ENCODE results near the gene VSIR. TPM values are rescaled to one million over a fixed set of nuclear protein-coding genes. Genes with fewer than 3 reads are reported as not detected.
A peak's percentile ranks its signal among the peaks of the same experiment; 100 is the strongest.

The VSIR gene
- total and polyA plus RNA-seq, 9 donors = 23.5 to 45.0 (median 33.9) TPM

DNA sequence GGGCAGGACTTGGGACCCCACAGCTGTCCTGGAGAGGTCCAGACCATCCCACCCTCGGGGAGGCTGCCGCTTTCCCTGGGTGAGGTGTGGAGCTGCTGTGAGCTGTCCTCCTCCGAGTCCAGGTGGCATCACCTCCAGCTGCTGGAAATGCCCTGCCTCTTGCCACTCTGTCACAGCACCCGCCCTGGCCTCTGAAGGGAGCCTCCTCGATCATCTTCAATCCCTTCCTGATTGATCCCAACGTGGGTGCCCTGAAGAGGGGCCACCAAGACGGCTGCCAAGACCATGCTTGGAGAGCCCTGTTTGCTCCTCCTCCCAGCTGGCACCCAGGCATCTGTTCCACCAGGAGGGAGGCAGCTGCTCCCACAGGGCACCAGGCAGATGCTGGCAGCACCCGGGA lies 58.3 kb downstream of the VSIR start:
- no peaks in the 10 kb centered on the region for H3K9me3 ChIP-seq (replicated peaks; ENCODE audit: control insufficient read depth, low read depth, low read length)
- peaks cover 77% of the 10 kb centered on the region for H3K4me1 ChIP-seq (ENCODE audit: control insufficient read depth, insufficient read depth, low read length)
- WGBS (ENCODE audit: insufficient coverage) = 86% methylated on average over 7 of the region's 8 CpGs

DNA sequence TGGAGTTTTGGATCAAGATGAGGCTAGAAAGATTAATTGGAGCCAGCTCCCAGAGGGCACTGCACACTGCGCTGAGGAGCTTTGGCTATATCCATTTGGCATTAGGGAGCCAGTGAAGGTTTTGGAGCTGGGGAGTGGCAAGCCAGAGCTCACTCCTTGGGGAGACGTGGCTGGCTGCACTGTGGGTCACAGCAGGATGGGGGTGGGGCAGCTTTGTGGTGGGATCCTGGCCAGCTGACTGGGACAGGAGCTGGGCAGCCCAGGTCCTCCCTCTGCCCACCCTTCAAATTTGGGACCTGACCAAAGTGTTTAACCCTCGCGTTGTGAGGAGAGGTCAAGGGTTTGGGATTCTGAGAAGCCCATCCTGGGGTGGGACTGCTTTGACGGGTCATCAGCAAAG lies 58.7 kb downstream of the VSIR start:
- Histone ChIP-seq H3K9me3 (replicated peaks; ENCODE audit: control insufficient read depth, low read depth, low read length) (no peaks in the 10 kb centered on the region), H3K4me1 (ENCODE audit: control insufficient read depth, insufficient read depth, low read length) (peaks cover 73% of the 10 kb centered on the region), H3K4me3 (ENCODE audit: low read length) (no peak overlapping the region), H3K27me3 (ENCODE audit: control insufficient read depth, insufficient read depth, low read length) (no peaks in the 10 kb centered on the region), H3K27ac (ENCODE audit: low read length) (no peak overlapping the region), H3K36me3 (ENCODE audit: control insufficient read depth, insufficient read depth, low read length) (no peaks in the 10 kb centered on the region)
- WGBS (ENCODE audit: insufficient coverage) = 67% methylated on average over 1 of the region's 5 CpGs
- DNase-seq = no peak

More for the DNA sequence above, 58.3 kb downstream of the VSIR start:
- Histone ChIP-seq H3K27ac (ENCODE audit: low read length) (no peak overlapping the region), H3K4me3 (ENCODE audit: low read length) (no peak overlapping the region), H3K27me3 (ENCODE audit: control insufficient read depth, insufficient read depth, low read length) (no peaks in the 10 kb centered on the region), H3K36me3 (ENCODE audit: control insufficient read depth, insufficient read depth, low read length) (no peaks in the 10 kb centered on the region)
- DNase-seq = no peak

GRCh38 chr10:71714031-71714410 lies 59.3 kb downstream of the VSIR start:
- Histone ChIP-seq H3K27ac (ENCODE audit: low read length) (peak overlapping the region; percentile 90), H3K36me3 (ENCODE audit: control insufficient read depth, insufficient read depth, low read length) (no peaks in the 10 kb centered on the region), H3K27me3 (ENCODE audit: control insufficient read depth, insufficient read depth, low read length) (no peaks in the 10 kb centered on the region), H3K4me1 (ENCODE audit: control insufficient read depth, insufficient read depth, low read length) (peaks cover 67% of the 10 kb centered on the region), H3K9me3 (replicated peaks; ENCODE audit: control insufficient read depth, low read depth, low read length) (no peaks in the 10 kb centered on the region), H3K4me3 (ENCODE audit: low read length) (no peak overlapping the region)
- WGBS (ENCODE audit: insufficient coverage) = 62% methylated on average over 2 of the region's 4 CpGs
- no peak for DNase-seq

DNA sequence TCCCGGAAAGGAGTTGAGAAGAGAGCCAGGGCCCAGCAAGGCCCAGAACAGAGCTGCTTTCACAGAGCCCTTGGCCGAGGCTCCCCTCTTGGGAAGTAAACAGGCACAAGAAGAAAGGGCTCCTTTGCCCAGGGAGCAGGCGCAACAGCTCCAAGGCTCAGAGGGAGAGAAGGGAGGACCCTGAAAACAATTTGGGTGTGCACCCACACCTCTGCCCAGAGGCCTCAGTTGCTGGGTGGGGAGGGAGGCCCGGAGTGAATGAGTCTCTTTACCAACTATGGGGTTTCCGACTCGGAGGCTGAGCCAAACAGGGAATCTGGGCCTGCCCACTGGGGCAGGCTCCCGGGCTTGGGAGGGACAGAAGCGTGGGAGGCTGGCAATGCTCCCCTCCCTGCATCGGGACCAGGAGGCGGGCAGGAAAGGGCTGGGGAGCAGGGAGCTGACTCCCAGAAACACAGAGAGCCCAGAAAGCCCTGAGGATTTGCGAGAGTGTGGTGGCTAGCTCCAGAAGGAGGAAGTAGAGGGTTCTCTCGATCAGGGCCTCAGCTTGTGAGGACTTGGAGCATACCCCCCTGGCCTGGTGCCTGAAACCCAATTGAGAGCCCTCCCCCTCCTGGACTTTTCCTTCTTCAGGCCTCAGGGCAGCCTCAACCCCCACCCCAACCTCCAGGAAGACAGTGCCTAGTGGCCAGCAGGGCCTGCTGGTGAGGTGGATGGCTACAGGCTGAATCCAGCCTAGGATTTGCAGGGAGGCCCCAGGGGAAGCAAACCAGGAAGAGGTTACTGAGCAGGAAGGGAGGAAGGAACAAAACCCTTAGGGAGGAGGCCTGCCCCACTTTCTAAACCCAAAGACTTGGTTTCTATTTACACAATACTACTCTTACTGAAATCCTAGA lies 59.9 kb downstream of the VSIR start:
- WGBS (ENCODE audit: insufficient coverage) = 10% methylated on average over 7 of the region's 12 CpGs
- Histone ChIP-seq H3K36me3 (ENCODE audit: control insufficient read depth, insufficient read depth, low read length) (no peaks in the 10 kb centered on the region), H3K27ac (ENCODE audit: low read length) (peak overlapping the region; percentile 90), H3K4me3 (ENCODE audit: low read length) (no peak overlapping the region), H3K9me3 (replicated peaks; ENCODE audit: control insufficient read depth, low read depth, low read length) (no peaks in the 10 kb centered on the region), H3K4me1 (ENCODE audit: control insufficient read depth, insufficient read depth, low read length) (peaks cover 63% of the 10 kb centered on the region), H3K27me3 (ENCODE audit: control insufficient read depth, insufficient read depth, low read length) (no peaks in the 10 kb centered on the region)
- peak; percentile 88 for DNase-seq

GRCh38 chr10:71712572-71713134 lies 60.7 kb downstream of the VSIR start:
- no peaks in the 10 kb centered on the region for H3K9me3 ChIP-seq (replicated peaks; ENCODE audit: control insufficient read depth, low read depth, low read length)
- no peak overlapping the region for H3K4me3 ChIP-seq (ENCODE audit: low read length)
- WGBS (ENCODE audit: insufficient coverage) = 61% methylated on average over 11 of the region's 17 CpGs
- no peaks in the 10 kb centered on the region for H3K27me3 ChIP-seq (ENCODE audit: control insufficient read depth, insufficient read depth, low read length)
- peaks cover 62% of the 10 kb centered on the region for H3K4me1 ChIP-seq (ENCODE audit: control insufficient read depth, insufficient read depth, low read length)
- H3K27ac ChIP-seq (ENCODE audit: low read length) = peak overlapping the region; percentile 90
- DNase-seq = no peak
- H3K36me3 ChIP-seq (ENCODE audit: control insufficient read depth, insufficient read depth, low read length) = no peaks in the 10 kb centered on the region

DNA sequence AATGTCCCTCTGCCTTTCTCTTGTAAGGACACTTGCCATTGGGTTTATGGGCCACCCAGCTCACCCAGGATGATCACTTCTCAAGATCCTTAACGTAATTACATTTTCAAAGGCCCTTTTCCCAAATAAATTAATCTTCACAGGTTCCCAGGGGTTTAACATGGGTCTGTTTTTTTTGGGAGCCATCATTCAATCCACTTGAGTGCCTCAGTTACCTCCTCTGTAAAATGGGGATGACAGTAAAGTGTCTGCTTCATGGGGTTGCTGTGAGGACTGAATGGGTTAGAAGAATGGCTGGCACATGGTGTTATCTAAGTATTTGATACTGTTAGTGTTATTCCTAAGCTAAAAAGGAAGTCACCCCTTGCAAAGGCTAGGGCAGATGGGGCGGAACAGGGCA lies 61.1 kb downstream of the VSIR start:
- Histone ChIP-seq H3K4me1 (ENCODE audit: control insufficient read depth, insufficient read depth, low read length) (peaks cover 57% of the 10 kb centered on the region), H3K36me3 (ENCODE audit: control insufficient read depth, insufficient read depth, low read length) (no peaks in the 10 kb centered on the region), H3K9me3 (replicated peaks; ENCODE audit: control insufficient read depth, low read depth, low read length) (no peaks in the 10 kb centered on the region), H3K27ac (ENCODE audit: low read length) (peak overlapping the region; percentile 90), H3K4me3 (ENCODE audit: low read length) (no peak overlapping the region), H3K27me3 (ENCODE audit: control insufficient read depth, insufficient read depth, low read length) (no peaks in the 10 kb centered on the region)
- no peak for DNase-seq
- WGBS (ENCODE audit: insufficient coverage) = 91% methylated on average over 1 of the region's 2 CpGs

GRCh38 chr10:71711052-71711623 lies 62.2 kb downstream of the VSIR start:
- Histone ChIP-seq H3K4me1 (ENCODE audit: control insufficient read depth, insufficient read depth, low read length) (peaks cover 47% of the 10 kb centered on the region), H3K9me3 (replicated peaks; ENCODE audit: control insufficient read depth, low read depth, low read length) (no peaks in the 10 kb centered on the region), H3K27ac (ENCODE audit: low read length) (no peak overlapping the region), H3K27me3 (ENCODE audit: control insufficient read depth, insufficient read depth, low read length) (no peaks in the 10 kb centered on the region), H3K36me3 (ENCODE audit: control insufficient read depth, insufficient read depth, low read length) (no peaks in the 10 kb centered on the region), H3K4me3 (ENCODE audit: low read length) (no peak overlapping the region)
- no peak for DNase-seq
- 93% methylated on average over 3 of the region's 6 CpGs for WGBS (ENCODE audit: insufficient coverage)

DNA sequence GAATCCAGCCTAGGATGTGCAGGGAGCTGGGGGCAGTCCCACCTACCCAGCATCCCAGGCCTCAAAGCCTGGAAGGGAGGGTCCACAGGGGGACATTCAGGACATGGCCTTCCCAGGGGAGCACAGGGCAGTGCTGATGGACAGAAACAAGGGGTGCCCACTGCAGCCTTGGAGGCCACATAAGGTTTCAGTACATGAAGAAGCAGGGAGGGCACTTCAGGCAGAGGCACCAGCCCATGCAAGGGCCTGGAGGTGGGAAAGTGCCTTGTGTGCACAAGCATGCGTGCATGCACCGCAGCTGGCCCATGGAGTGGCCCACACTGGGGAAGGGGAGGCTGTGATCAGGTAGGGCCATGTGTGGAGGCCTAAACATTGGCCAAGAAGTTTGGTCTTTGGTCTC lies 62.8 kb downstream of the VSIR start:
- DNase-seq = no peak
- Histone ChIP-seq H3K9me3 (replicated peaks; ENCODE audit: control insufficient read depth, low read depth, low read length) (no peaks in the 10 kb centered on the region), H3K27me3 (ENCODE audit: control insufficient read depth, insufficient read depth, low read length) (no peaks in the 10 kb centered on the region), H3K4me1 (ENCODE audit: control insufficient read depth, insufficient read depth, low read length) (peaks cover 40% of the 10 kb centered on the region), H3K27ac (ENCODE audit: low read length) (no peak overlapping the region), H3K36me3 (ENCODE audit: control insufficient read depth, insufficient read depth, low read length) (no peaks in the 10 kb centered on the region), H3K4me3 (ENCODE audit: low read length) (no peak overlapping the region)
- 100% methylated on average over 1 of the region's 2 CpGs for WGBS (ENCODE audit: insufficient coverage)

DNA sequence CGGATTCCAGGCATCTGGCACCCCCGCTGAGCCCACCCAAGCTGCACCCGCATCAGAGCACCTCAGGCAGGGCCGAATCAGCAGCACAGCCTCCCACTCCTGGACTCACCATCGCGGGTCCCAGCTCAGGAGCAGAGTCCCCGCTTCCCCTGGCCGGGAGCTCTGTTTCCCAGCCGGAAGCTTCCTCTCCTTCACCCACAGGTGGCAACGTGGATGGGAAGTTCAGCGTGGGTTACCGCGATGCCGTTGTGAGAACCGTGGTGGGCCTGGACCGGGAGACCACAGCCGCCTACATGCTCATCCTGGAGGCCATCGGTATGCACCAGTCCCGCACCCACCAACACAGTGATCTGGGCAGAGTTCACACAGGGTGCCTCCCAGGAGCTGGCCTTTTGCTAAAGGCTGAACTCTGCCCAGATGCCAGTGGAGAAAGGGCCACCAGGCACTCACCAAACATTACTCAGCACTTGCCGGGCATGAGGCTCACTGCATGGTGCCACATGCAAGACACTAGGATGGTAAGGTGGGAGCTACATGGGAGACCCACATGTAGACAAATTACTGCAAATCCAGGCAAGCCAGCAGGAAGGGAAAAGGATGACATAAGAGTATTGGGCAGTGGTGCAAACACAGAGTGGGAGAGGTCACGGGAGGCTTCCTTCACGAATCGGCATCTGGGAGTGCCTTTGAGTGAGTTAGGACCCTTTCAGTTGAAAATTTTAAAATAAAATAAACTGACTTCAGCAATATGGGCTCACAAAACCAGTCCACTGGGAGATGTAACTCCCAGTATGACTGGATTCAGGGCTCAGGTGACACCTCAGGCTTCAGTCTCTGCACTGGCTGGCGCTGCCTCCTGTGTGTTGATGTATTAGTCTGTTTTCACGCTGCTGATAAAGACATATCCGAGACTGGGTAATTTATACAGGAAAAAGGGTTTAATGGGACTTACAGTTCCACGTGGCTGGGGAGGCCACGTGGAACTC lies 64.1 kb downstream of the VSIR start:
- Histone ChIP-seq H3K4me3 (ENCODE audit: low read length) (no peak overlapping the region), H3K9me3 (replicated peaks; ENCODE audit: control insufficient read depth, low read depth, low read length) (no peaks in the 10 kb centered on the region), H3K27me3 (ENCODE audit: control insufficient read depth, insufficient read depth, low read length) (no peaks in the 10 kb centered on the region), H3K36me3 (ENCODE audit: control insufficient read depth, insufficient read depth, low read length) (no peaks in the 10 kb centered on the region), H3K27ac (ENCODE audit: low read length) (no peak overlapping the region), H3K4me1 (ENCODE audit: control insufficient read depth, insufficient read depth, low read length) (peaks cover 27% of the 10 kb centered on the region)
- 68% methylated on average over 16 of the region's 28 CpGs for WGBS (ENCODE audit: insufficient coverage)
- no peak for DNase-seq

All from muscle of leg (tissue), 11 donors.